H1 (cell line): Measurements from ENCODE around the gene PPP1R3E. TPM values are rescaled to one million over a fixed set of nuclear protein-coding genes. Genes with fewer than 3 reads are reported as not detected.

Source experiments
- CTCF ChIA-PET: fragments of 300-600 bp; sonication (Branson Sonifier 250); formaldehyde crosslinking; loops from one replicate; lab custom pipeline; 2021; ENCODE audit not compliant: partially characterized antibody; lab: Charles Lee
- POLR2A ChIA-PET: fragments of 300-600 bp; sonication (Branson Sonifier 250); formaldehyde crosslinking; loops from one replicate; lab custom pipeline; 2021; ENCODE audit warnings: inconsistent platforms; ENCODE audit not compliant: partially characterized antibody; lab: Charles Lee
- DNase-seq, 2 experiments: peaks; one replicate each; pipeline versions ENCODE4 v3.0.0 to v3.0.0-alpha.2; 2010 to 2022; ENCODE audit warnings: low spot score in 2 of 2, low read depth in 1 of 2, mixed read lengths in 1 of 2
- FAIRE-seq: peaks from 2 replicates; lab custom pipeline; 2011; peaks lifted over from hg19 to GRCh38; lab: Jason Lieb, UNC
- H2AFZ ChIP-seq: 2 replicates; pipeline ENCODE4 v1.8.1; 2012; ENCODE audit warnings: low read length, inconsistent platforms
- H2AK5ac ChIP-seq: 2 replicates; pipeline ENCODE4 v1.6.1; 2013; ENCODE audit warnings: low read depth, low read length
- H2BK120ac ChIP-seq: replicated peaks from 2 replicates; pipeline ENCODE3; 2013; ENCODE audit warnings: low read depth, low read length, inconsistent platforms
- H2BK12ac ChIP-seq: 2 replicates; pipeline ENCODE4 v1.6.1; 2013; ENCODE audit warnings: low read depth, low read length
- H2BK15ac ChIP-seq: 2 replicates; pipeline ENCODE4 v1.6.1; 2013; ENCODE audit warnings: low read length
- H2BK20ac ChIP-seq: 2 replicates; pipeline ENCODE4 v1.6.1; 2013; ENCODE audit warnings: low read length
- H2BK5ac ChIP-seq: 2 replicates; pipeline ENCODE4 v1.6.1; 2013; ENCODE audit warnings: low read depth, low read length
- H3K14ac ChIP-seq: 2 replicates; pipeline ENCODE4 v1.6.1; 2013; ENCODE audit warnings: inconsistent platforms; ENCODE audit not compliant: insufficient read length
- H3K18ac ChIP-seq: 2 replicates; pipeline ENCODE4 v1.6.1; 2013; ENCODE audit warnings: low read length; ENCODE audit errors: extremely low read depth
- H3K23ac ChIP-seq: 2 replicates; pipeline ENCODE4 v1.6.1; 2013; ENCODE audit warnings: inconsistent platforms; ENCODE audit not compliant: insufficient read length
- H3K23me2 ChIP-seq: 2 replicates; pipeline ENCODE4 v1.6.1; 2013; ENCODE audit warnings: low read depth, low read length
- H3K27ac ChIP-seq: 2 replicates; pipeline ENCODE4 v1.6.1; 2011; ENCODE audit warnings: low read depth, low read length, inconsistent platforms
- H3K27me3 ChIP-seq, 4 experiments: replicated peaks in 1 of 4; 1 replicate in 1 of 4; 2 replicates in 3 of 4; pipeline versions ENCODE4 v1.6.1 to v1.8.1; 2011 to 2013; ENCODE audit warnings: low read length in 3 of 4, mild to moderate bottlenecking in 3 of 4, inconsistent platforms in 2 of 4, mixed read lengths in 2 of 4, moderate library complexity in 1 of 4; ENCODE audit not compliant: control insufficient read depth in 3 of 4, insufficient read depth in 3 of 4; ENCODE audit errors: extremely low read depth in 1 of 4
- H3K36me3 ChIP-seq, 4 experiments: 2 replicates each; pipeline versions ENCODE4 v1.6.1 to v1.8.1; 2011 to 2013; ENCODE audit warnings: mild to moderate bottlenecking in 4 of 4, low read length in 3 of 4, moderate library complexity in 2 of 4, control low read depth in 1 of 4, inconsistent platforms in 1 of 4; ENCODE audit not compliant: insufficient read depth in 4 of 4, control insufficient read depth in 2 of 4
- H3K4ac ChIP-seq: replicated peaks from 2 replicates; pipeline ENCODE3; 2013; ENCODE audit warnings: low read length, low read depth, mixed read lengths, inconsistent platforms; ENCODE audit not compliant: insufficient read length
- H3K4me1 ChIP-seq, 4 experiments: replicated peaks in 1 of 4; 1 replicate in 1 of 4; 2 replicates in 3 of 4; pipeline versions ENCODE4 v1.6.1 to v1.8.1; 2011 to 2013; ENCODE audit warnings: low read length in 3 of 4, inconsistent platforms in 2 of 4, mixed read lengths in 1 of 4; ENCODE audit not compliant: insufficient read depth in 4 of 4, control insufficient read depth in 3 of 4
- H3K4me2 ChIP-seq, 2 experiments: 2 replicates each; pipeline versions ENCODE4 v1.6.1 to v1.8.1; 2011 to 2013; ENCODE audit warnings: low read depth in 2 of 2, low read length in 2 of 2, control low read depth in 1 of 2, inconsistent platforms in 1 of 2, mild to moderate bottlenecking in 1 of 2; ENCODE audit not compliant: insufficient read depth in 1 of 2
- H3K4me3 ChIP-seq, 4 experiments: fragments of 200-600, 300-600 bp in 1 of 4; sonication (generic), shearing (Covaris generic), sonication (Bioruptor Twin) in 1 of 4; 2 replicates each; pipeline versions ENCODE4 v1.5.1 to v1.8.1; 2011 to 2016; ENCODE audit warnings: low read length in 4 of 4, low read depth in 3 of 4, control low read depth in 2 of 4, inconsistent platforms in 2 of 4, mild to moderate bottlenecking in 2 of 4, mixed read lengths in 1 of 4, moderate library complexity in 1 of 4; ENCODE audit not compliant: insufficient read depth in 2 of 4; ENCODE audit errors: extremely low read depth in 1 of 4
- H3K56ac ChIP-seq: replicated peaks from 2 replicates; pipeline ENCODE3; 2013; ENCODE audit warnings: low read depth, mild to moderate bottlenecking, mixed read lengths, low read length, inconsistent platforms; ENCODE audit not compliant: insufficient read length
- H3K79me1 ChIP-seq: 2 replicates; pipeline ENCODE4 v1.6.1; 2013; ENCODE audit warnings: low read depth, low read length, control low read depth
- H3K79me2 ChIP-seq, 2 experiments: 2 replicates each; pipeline versions ENCODE4 v1.6.1 to v1.8.1; 2012 to 2013; ENCODE audit warnings: low read length in 2 of 2, mild to moderate bottlenecking in 2 of 2, inconsistent platforms in 1 of 2; ENCODE audit not compliant: insufficient read depth in 2 of 2, control insufficient read depth in 1 of 2
- H3K9ac ChIP-seq, 4 experiments: replicated peaks in 1 of 4; 1 replicate in 1 of 4; 2 replicates in 3 of 4; pipeline versions ENCODE4 v1.6.1 to v1.8.1; 2011 to 2013; ENCODE audit warnings: low read depth in 3 of 4, low read length in 3 of 4, control low read depth in 2 of 4, mild to moderate bottlenecking in 2 of 4, moderate library complexity in 2 of 4, inconsistent platforms in 1 of 4; ENCODE audit errors: extremely low read depth in 1 of 4
- H3K9me3 ChIP-seq, 2 experiments: 2 replicates each; pipeline versions ENCODE4 v1.6.1 to v1.8.1; 2012 to 2013; ENCODE audit warnings: mild to moderate bottlenecking in 2 of 2, moderate library complexity in 2 of 2, control low read depth in 1 of 2, inconsistent platforms in 1 of 2, low read depth in 1 of 2, low read length in 1 of 2, mixed read lengths in 1 of 2; ENCODE audit not compliant: insufficient read depth in 2 of 2
- H4K20me1 ChIP-seq, 2 experiments: replicated peaks in 1 of 2; 2 replicates each; pipeline versions ENCODE3 to v1.8.1; 2011 to 2013; ENCODE audit warnings: inconsistent platforms in 2 of 2, low read length in 2 of 2, mild to moderate bottlenecking in 1 of 2; ENCODE audit not compliant: insufficient read depth in 2 of 2, control insufficient read depth in 1 of 2
- H4K5ac ChIP-seq: 2 replicates; pipeline ENCODE4 v1.6.1; 2013; ENCODE audit warnings: low read length, low read depth, mixed read lengths, inconsistent platforms; ENCODE audit not compliant: insufficient read length
- H4K8ac ChIP-seq: 2 replicates; pipeline ENCODE4 v1.8.0; 2013; ENCODE audit warnings: mild to moderate bottlenecking, moderate library complexity, low read length, inconsistent platforms; ENCODE audit not compliant: insufficient read depth; ENCODE audit errors: extremely low read depth
- H4K91ac ChIP-seq: replicated peaks from 2 replicates; pipeline ENCODE3; 2013; ENCODE audit warnings: low read length, mixed read lengths, inconsistent platforms; ENCODE audit not compliant: insufficient read length
- CBX5 ChIP-seq: fragments of 300-800, 300-1000 bp; sonication (generic); IDR thresholded peaks from 2 replicates; pipeline ENCODE4 v1.7.1; 2016; ENCODE audit warnings: antibody characterized with exemption, low read length, low read depth
- MAX ChIP-seq: IDR thresholded peaks from 2 replicates; pipeline ENCODE4 v1.6.1; 2012; ENCODE audit warnings: inconsistent platforms
- WGBS, 2 experiments: shearing (Covaris generic) in 1 of 2; methylation state at CpG; one replicate each; pipeline versions ENCODE4 v1.1.6 to v1.1.7; 2013 to 2015; ENCODE audit warnings: low lambda C conversion rate in 2 of 2, mixed read lengths in 2 of 2, inconsistent platforms in 1 of 2, low coverage in 1 of 2, missing lambda C conversion rate in 1 of 2; ENCODE audit not compliant: insufficient replicate concordance in 2 of 2, insufficient coverage in 1 of 2, insufficient read length in 1 of 2; ENCODE audit errors: extremely low coverage in 1 of 2, missing lambda C conversion rate in 1 of 2; 5-methylcytosine and 5-hydroxymethylcytosine counted together
- polyA plus RNA-seq, 7 experiments: library from polyadenylated mRNA; depleted of rRNA in 3 of 7; stranded (reverse) in 5 of 7; unstranded in 2 of 7; fragments of >200 nt in 5 of 7; fragments of 200-250 nt in 2 of 7; gene quantifications; 1 replicate in 5 of 7; 2 replicates in 1 of 7; 4 replicates in 1 of 7; pipeline versions ENCODE4 v1.2.1 to v1.2.3, GENCODE V29; 2011 to 2013; ENCODE audit warnings: missing spikeins in 2 of 7, mixed read lengths in 2 of 7
- total RNA-seq: library from RNA; stranded (reverse); fragmentation: NEBNext Ultra II Directional; extraction: Animal tissue kit (Norgen Biotek cat#: 25700); gene quantifications from 2 replicates; pipeline ENCODE4 v1.2.1, GENCODE V29; 2021

PPP1R3E gene
- total and polyA plus RNA-seq, 2 of the 8 experiments (the other 6 are each of a cell fraction or from before 2014, with no cell fraction given) = 4.4 to 4.7 TPM

- Histone ChIP-seq H3K56ac (no peak overlapping the region), H3K14ac (no peak overlapping the region), H2BK20ac (no peak overlapping the region), H3K4me1 (peaks cover 0 to 7% (median 2%) of the 10 kb centered on the region in 4 experiments; a peak in 5 of 7 replicates), H2BK5ac (no peak overlapping the region), H3K4me3 (no peak overlapping the region), H2BK120ac (no peak overlapping the region), H3K23ac (no peak overlapping the region), H3K9me3 (no peaks in the 10 kb centered on the region), H3K79me2 (no peaks in the 10 kb centered on the region), H3K36me3 (no peaks in the 10 kb centered on the region), H3K23me2 (peaks cover 4% of the 10 kb centered on the region), H2AFZ (no peak overlapping the region), H4K91ac (no peak overlapping the region), H4K5ac (no peak overlapping the region), H2BK15ac (0 out of 2 replicates have a peak overlapping the region, but pooled peaks have one; percentile 10), H3K18ac (no peak overlapping the region), H3K9ac (no peak overlapping the region), H3K27ac (no peak overlapping the region), H3K4me2 (no peak overlapping the region; a peak in 1 of 4 replicates), H2BK12ac (peak overlapping the region; percentile 39; the same call in 1 of the 2 replicates), H3K27me3 (peaks cover 0 to 11% (median 3%) of the 10 kb centered on the region in 4 experiments; a peak in 6 of 7 replicates), H3K4ac (no peak overlapping the region), H3K79me1 (no peaks in the 10 kb centered on the region), H2AK5ac (no peak overlapping the region), H4K20me1 (peaks cover 0 to 3% of the 10 kb centered on the region in 2 experiments), H4K8ac (peak overlapping the region; percentile 84; the same call in 1 of the 2 replicates)
- POLR2A ChIA-PET = interaction anchor here (0.8 to 3.7 kb wide), 10 partner anchors 10 to 50 kb away, joined by 3 to 25 read pairs (median 4); partner anchors contain the start of genes BCL2L2, EFS and PABPN1
- DNase-seq (no peak), FAIRE-seq (no peak)
- CTCF ChIA-PET = interaction anchor here (1.0 to 5.9 kb wide), 21 partner anchors 8 to 365 kb away, joined by 3 to 69 read pairs (median 6); partner anchors contain the start of gene AJUBA
- WGBS, 2 experiments = 77% methylated on average over 17 of the region's 27 CpGs; no CpG with 5 or more reads in 1 of the 2 experiments
- peak; percentile 66; the same call in 1 of the 2 replicates for TF ChIP-seq MAX
- no peak for TF ChIP-seq CBX5
Measured at GRCh38 chr14:23346693-23347405, 44.2 kb upstream of the PPP1R3E start.
